Naive thymus-derived CD4-positive, alpha-beta T cell (primary cell): ENCODE data around the gene FBXO4. TPM values are rescaled to one million over a fixed set of nuclear protein-coding genes. Genes with fewer than 3 reads are reported as not detected.
"Not testable (repeated sequence)": the region's sequence is repeated elsewhere in the genome, so short reads cannot be mapped to it uniquely, and the experiment has no call there.

ENCODE experiments used
- ATAC-seq: fragments of 150-1000 bp; cut with Tn5 transposase; 2 replicates; pipeline ENCODE4 v1.10.0; 2021; ENCODE audit warnings: mild to moderate bottlenecking, moderate library complexity
- CTCF ChIA-PET: fragments of 350-600 bp; sonication (Branson Sonifier 250); formaldehyde crosslinking; loops from one replicate; lab custom pipeline; 2021; ENCODE audit warnings: antibody characterized with exemption; lab: Charles Lee
- POLR2A ChIA-PET: fragments of 350-600 bp; sonication (Branson Sonifier 250); formaldehyde crosslinking; loops from one replicate; lab custom pipeline; 2021; ENCODE audit warnings: antibody characterized with exemption, inconsistent platforms; lab: Charles Lee
- DNase-seq, 9 donors: peaks; one replicate each; pipeline versions ENCODE4 v3.0.0 to v3.0.0-alpha.2; 2020 to 2022; ENCODE audit warnings: mixed read lengths in 1 of 9
- H3K27ac ChIP-seq: one replicate; pipeline ENCODE4 v1.7.0; 2013; ENCODE audit warnings: mild to moderate bottlenecking, low read depth, low read length, moderate library complexity
- H3K27me3 ChIP-seq, 2 donors: one replicate each; pipeline ENCODE4 v1.7.0; 2013; ENCODE audit warnings: low read length in 2 of 2, mild to moderate bottlenecking in 2 of 2, moderate library complexity in 2 of 2; ENCODE audit not compliant: control insufficient read depth in 2 of 2, insufficient read depth in 2 of 2
- H3K36me3 ChIP-seq, 3 experiments: 1 replicate in 2 of 3; 2 replicates in 1 of 3; pipeline ENCODE4 v1.7.0; 2013; ENCODE audit warnings: low read length in 3 of 3, mild to moderate bottlenecking in 3 of 3, moderate library complexity in 1 of 3; ENCODE audit not compliant: insufficient read depth in 3 of 3, control insufficient read depth in 2 of 3
- H3K4me1 ChIP-seq, 2 donors: one replicate each; pipeline ENCODE4 v1.7.0; 2013; ENCODE audit warnings: low read length in 2 of 2, mild to moderate bottlenecking in 2 of 2, moderate library complexity in 1 of 2; ENCODE audit not compliant: control insufficient read depth in 2 of 2, insufficient read depth in 2 of 2
- H3K4me3 ChIP-seq: 2 replicates; pipeline ENCODE4 v1.7.0; 2013; ENCODE audit warnings: mild to moderate bottlenecking, low read length
- H3K9me3 ChIP-seq, 3 experiments: 1 replicate in 2 of 3; 2 replicates in 1 of 3; pipeline ENCODE4 v1.7.0; 2013; ENCODE audit warnings: low read length in 3 of 3; ENCODE audit not compliant: control insufficient read depth in 2 of 3
- H3K27ac Mint-ChIP-seq, 9 donors: one replicate each; pipeline ENCODE4 v1.8.0; 2020 to 2022; ENCODE audit warnings: mixed read lengths in 9 of 9, mild to moderate bottlenecking in 8 of 9, moderate library complexity in 5 of 9, inconsistent platforms in 2 of 9
- H3K27me3 Mint-ChIP-seq, 5 donors: one replicate each; pipeline ENCODE4 v1.8.0; 2021 to 2022; ENCODE audit warnings: mixed read lengths in 5 of 5, mild to moderate bottlenecking in 1 of 5
- H3K36me3 Mint-ChIP-seq, 5 donors: one replicate each; pipeline ENCODE4 v1.8.0; 2020 to 2022; ENCODE audit warnings: mixed read lengths in 5 of 5, mild to moderate bottlenecking in 3 of 5, inconsistent platforms in 1 of 5
- H3K4me1 Mint-ChIP-seq, 7 donors: one replicate each; pipeline ENCODE4 v1.8.0; 2020 to 2022; ENCODE audit warnings: mixed read lengths in 7 of 7, mild to moderate bottlenecking in 3 of 7, inconsistent platforms in 1 of 7
- H3K4me3 Mint-ChIP-seq, 10 donors: one replicate each; pipeline ENCODE4 v1.8.0; 2020 to 2022; ENCODE audit warnings: mild to moderate bottlenecking in 10 of 10, mixed read lengths in 10 of 10, moderate library complexity in 6 of 10, inconsistent platforms in 2 of 10
- H3K9me3 Mint-ChIP-seq, 11 donors: one replicate each; pipeline ENCODE4 v1.8.0; 2020 to 2022; ENCODE audit warnings: mixed read lengths in 11 of 11, mild to moderate bottlenecking in 4 of 11, inconsistent platforms in 1 of 11, moderate library complexity in 1 of 11
- intact Hi-C, 2 donors: fragments of 100-400 bp; cut with micrococcal nuclease; formaldehyde crosslinking; loops; one replicate each; pipeline ENCODE4 v1.15.1; 2023
- polyA plus RNA-seq, 2 donors: library from polyadenylated mRNA; unstranded; fragments of 300-500 nt; fragmentation: Illumina TruSeq; gene quantifications; one replicate each; pipeline ENCODE4 v1.2.3, GENCODE V29; 2021
- total RNA-seq, 6 experiments: library from RNA in 5 of 6; stranded (reverse) in 5 of 6; gene quantifications; 1 replicate in 5 of 6; 2 replicates in 1 of 6; pipeline ENCODE4 v1.2.3 and lab custom pipeline; 2021 to 2026

The FBXO4 gene
- total and polyA plus RNA-seq, 7 experiments from 2014 or later: 10.9 to 23.5 (median 14.6) TPM

GRCh38 chr5:41927604-41928003 is 2.5 kb downstream of the FBXO4 start:
- no peak overlapping the region for H3K27ac ChIP-seq
- Mint-ChIP-seq H3K4me1 (peaks cover 9 to 34% (median 22%) of the 10 kb centered on the region in 7 donors), H3K36me3 (peaks cover 15 to 34% (median 21%) of the 10 kb centered on the region in 5 donors), H3K9me3 (peaks cover 0 to 2% (median 0%) of the 10 kb centered on the region in 11 donors), H3K4me3 (no peak overlapping the region), H3K27ac (no peak overlapping the region), H3K27me3 (no peaks in the 10 kb centered on the region)
- ChIA-PET POLR2A (interaction anchor here (5.9 kb wide), 1 partner anchor 23 kb away, joined by 54 read pairs; the partner anchor contains the start of gene RIMOC1), CTCF (interaction anchor here (0.8 kb wide), 1 partner anchor 9 kb away, joined by 3 read pairs; no protein-coding TSS in a partner anchor)
- H3K27me3 ChIP-seq: no peaks in the 10 kb centered on the region
- DNase-seq: no peak
- no peak for ATAC-seq
- no peaks in the 10 kb centered on the region for H3K9me3 ChIP-seq
- intact Hi-C loops: loop anchor here (5.0 to 10.0 kb wide), 6 partner anchors 130 to 1675 kb away; partner anchors contain the start of genes CCDC152 (in 1 of the 2), HMGCS1 (in 1 of the 2), NNT (in 1 of the 2) and TMEM267 (in 1 of the 2)
- H3K36me3 ChIP-seq: no peaks in the 10 kb centered on the region
- peaks cover 6 to 14% of the 10 kb centered on the region in 2 donors for H3K4me1 ChIP-seq
- no peak overlapping the region for H3K4me3 ChIP-seq

DNA sequence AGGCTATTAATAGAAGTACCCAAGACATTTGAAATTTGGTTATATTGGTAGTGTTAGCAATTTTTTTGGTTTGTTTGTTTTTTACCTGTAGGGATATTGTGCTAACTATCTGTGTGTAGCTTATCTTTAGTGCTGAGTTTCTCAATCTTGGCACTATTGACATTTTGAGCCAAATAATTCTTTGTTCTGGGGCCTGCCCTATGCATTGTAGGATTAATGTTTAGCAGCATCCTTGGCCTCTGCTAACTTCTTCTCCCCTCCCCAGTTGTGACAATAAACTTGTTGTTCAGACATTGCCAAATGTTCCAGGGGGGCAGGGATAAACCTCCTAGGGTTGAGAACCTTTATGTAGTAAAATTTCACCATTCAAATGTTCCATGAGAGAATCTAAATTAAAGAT is 4.0 kb downstream of the FBXO4 start:
- no peaks in the 10 kb centered on the region for H3K27me3 ChIP-seq
- H3K27ac ChIP-seq: no peak overlapping the region
- DNase-seq: no peak
- no peaks in the 10 kb centered on the region for H3K27me3 Mint-ChIP-seq
- H3K4me1 Mint-ChIP-seq: peaks cover 9 to 34% (median 22%) of the 10 kb centered on the region in 7 donors
- ATAC-seq: no peak
- POLR2A ChIA-PET: interaction anchor here (1.1 to 5.9 kb wide), 2 partner anchors 24 to 59 kb away, joined by 3 to 54 read pairs; partner anchors contain the start of genes OXCT1 and RIMOC1
- no peak overlapping the region for H3K4me3 ChIP-seq
- intact Hi-C loops: loop anchor here (5.0 to 10.0 kb wide), 6 partner anchors 128 to 1673 kb away; partner anchors contain the start of genes CCDC152 (in 1 of the 2), HMGCS1 (in 1 of the 2), NNT (in 1 of the 2) and TMEM267 (in 1 of the 2)
- H3K9me3 ChIP-seq: no peaks in the 10 kb centered on the region
- H3K4me1 ChIP-seq: peaks cover 6 to 14% of the 10 kb centered on the region in 2 donors
- peaks cover 0 to 2% (median 0%) of the 10 kb centered on the region in 11 donors for H3K9me3 Mint-ChIP-seq
- CTCF ChIA-PET: no interaction called here
- H3K36me3 Mint-ChIP-seq: peaks cover 15 to 40% (median 27%) of the 10 kb centered on the region in 5 donors
- no peak overlapping the region for H3K4me3 Mint-ChIP-seq
- H3K36me3 ChIP-seq: no peaks in the 10 kb centered on the region
- no peak overlapping the region for H3K27ac Mint-ChIP-seq

- CTCF ChIA-PET: no interaction called here
- no peaks in the 10 kb centered on the region for H3K4me1 ChIP-seq
- Mint-ChIP-seq H3K27ac (no peak overlapping the region), H3K9me3 (peaks cover 0 to 2% (median 0%) of the 10 kb centered on the region in 11 donors), H3K27me3 (no peaks in the 10 kb centered on the region), H3K36me3 (peaks cover 19 to 60% (median 34%) of the 10 kb centered on the region in 5 donors), H3K4me1 (peaks cover 0 to 12% (median 0%) of the 10 kb centered on the region in 7 donors), H3K4me3 (no peak overlapping the region)
- no peaks in the 10 kb centered on the region for H3K9me3 ChIP-seq
- POLR2A ChIA-PET: interaction anchor here (1.1 kb wide), 1 partner anchor 28 kb away, joined by 4 read pairs; the partner anchor contains the start of gene RIMOC1
- no peak overlapping the region for H3K4me3 ChIP-seq
- H3K27ac ChIP-seq: no peak overlapping the region
- H3K27me3 ChIP-seq: no peaks in the 10 kb centered on the region
- DNase-seq (no peak), ATAC-seq (no peak)
- peaks cover 0 to 9% (median 7%) of the 10 kb centered on the region in 3 experiments for H3K36me3 ChIP-seq
- intact Hi-C loops: no loop called here
These were observed 7.7 kb downstream of the FBXO4 start for GRCh38 chr5:41932770-41933169.

GRCh38 chr5:41935544-41935943 is 10.5 kb downstream of the FBXO4 start:
- no peaks in the 10 kb centered on the region for H3K27me3 Mint-ChIP-seq
- peaks cover 20 to 57% (median 40%) of the 10 kb centered on the region in 5 donors for H3K36me3 Mint-ChIP-seq
- H3K36me3 ChIP-seq: peaks cover 0 to 9% (median 7%) of the 10 kb centered on the region in 3 experiments
- no peaks in the 10 kb centered on the region for H3K27me3 ChIP-seq
- DNase-seq (no peak), ATAC-seq (no peak)
- no peak overlapping the region for H3K4me3 ChIP-seq
- H3K4me1 Mint-ChIP-seq: peaks cover 0 to 12% (median 0%) of the 10 kb centered on the region in 7 donors
- ChIA-PET CTCF (no interaction called here), POLR2A (no interaction called here)
- intact Hi-C loops: no loop called here
- H3K4me3 Mint-ChIP-seq: no peak overlapping the region
- H3K4me1 ChIP-seq: no peaks in the 10 kb centered on the region
- H3K27ac Mint-ChIP-seq: no peak overlapping the region
- no peaks in the 10 kb centered on the region for H3K9me3 ChIP-seq
- no peak overlapping the region for H3K27ac ChIP-seq
- H3K9me3 Mint-ChIP-seq: no peaks in the 10 kb centered on the region

- ATAC-seq (no peak), DNase-seq (no peak)
- peaks cover 0 to 3% (median 2%) of the 10 kb centered on the region in 3 experiments for H3K36me3 ChIP-seq
- ChIA-PET CTCF (no interaction called here), POLR2A (no interaction called here)
- peaks cover 6 to 37% (median 18%) of the 10 kb centered on the region in 5 donors for H3K36me3 Mint-ChIP-seq
- H3K27ac ChIP-seq: no peak overlapping the region
- no peaks in the 10 kb centered on the region for H3K4me1 ChIP-seq
- peaks cover 0 to 1% (median 0%) of the 10 kb centered on the region in 7 donors for H3K4me1 Mint-ChIP-seq
- no peak overlapping the region for H3K27ac Mint-ChIP-seq
- H3K27me3 Mint-ChIP-seq: no peaks in the 10 kb centered on the region
- no peaks in the 10 kb centered on the region for H3K9me3 ChIP-seq
- no peak overlapping the region for H3K4me3 Mint-ChIP-seq
- no peaks in the 10 kb centered on the region for H3K9me3 Mint-ChIP-seq
- H3K4me3 ChIP-seq: no peak overlapping the region
- H3K27me3 ChIP-seq: no peaks in the 10 kb centered on the region
- intact Hi-C loops: no loop called here
These were observed 15.6 kb downstream of the FBXO4 start for GRCh38 chr5:41940641-41941040.

GRCh38 chr5:41945332-41945955 is 20.4 kb downstream of the FBXO4 start:
- H3K4me1 ChIP-seq, H3K4me3 ChIP-seq, ATAC-seq, DNase-seq, H3K27me3 ChIP-seq, H3K27me3 Mint-ChIP-seq, H3K27ac ChIP-seq, H3K4me1 Mint-ChIP-seq, H3K4me3 Mint-ChIP-seq, CTCF ChIA-PET, H3K9me3 ChIP-seq, H3K36me3 ChIP-seq, POLR2A ChIA-PET, H3K27ac Mint-ChIP-seq, intact Hi-C loops: not testable (repeated sequence)
- H3K36me3 Mint-ChIP-seq: peaks cover 0 to 15% (median 11%) of the 10 kb centered on the region in 5 donors
- peaks cover 2 to 29% (median 6%) of the 10 kb centered on the region in 11 donors for H3K9me3 Mint-ChIP-seq
